AG09309 (cell line): Measurements from ENCODE around the gene PIKFYVE.

Experiments
- DNase-seq: peaks from one replicate; pipeline ENCODE4 v3.0.0-alpha.2; 2010; ENCODE audit warnings: low read depth
- H3K4me3 ChIP-seq: 2 replicates; pipeline ENCODE4 v1.5.1; 2011; ENCODE audit warnings: mild to moderate bottlenecking, low read depth, low read length, moderate library complexity; ENCODE audit not compliant: control insufficient read depth
- TF ChIP-seq, protein P1 (sequence below): IDR thresholded peaks from 2 replicates; pipeline ENCODE4 v1.5.1; 2011; ENCODE audit warnings: mild to moderate bottlenecking, low read depth, low read length, inconsistent platforms; ENCODE audit not compliant: insufficient read depth, control insufficient read depth; ENCODE audit errors: missing control alignments

Gene PIKFYVE

DNA sequence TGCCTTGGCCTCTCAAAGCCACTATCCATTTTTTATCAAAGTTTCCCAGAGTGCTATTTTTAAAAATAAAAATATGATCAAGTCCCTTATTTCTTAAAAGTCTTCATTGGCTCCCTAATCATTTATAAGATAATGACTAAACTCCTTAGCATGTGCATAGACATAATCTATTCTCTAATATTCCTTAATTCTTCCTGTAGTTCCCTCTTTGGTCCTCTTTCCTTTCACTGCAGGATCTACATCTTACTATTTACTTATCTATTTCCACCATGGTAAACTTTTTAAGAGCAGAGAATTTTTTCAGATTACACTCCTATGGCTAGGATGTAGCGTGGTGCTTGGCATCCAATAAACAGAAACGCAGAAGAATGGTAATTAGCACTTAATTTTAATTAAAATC, 30.2 kb upstream of the PIKFYVE start:
- TF ChIP-seq, protein P1, sequence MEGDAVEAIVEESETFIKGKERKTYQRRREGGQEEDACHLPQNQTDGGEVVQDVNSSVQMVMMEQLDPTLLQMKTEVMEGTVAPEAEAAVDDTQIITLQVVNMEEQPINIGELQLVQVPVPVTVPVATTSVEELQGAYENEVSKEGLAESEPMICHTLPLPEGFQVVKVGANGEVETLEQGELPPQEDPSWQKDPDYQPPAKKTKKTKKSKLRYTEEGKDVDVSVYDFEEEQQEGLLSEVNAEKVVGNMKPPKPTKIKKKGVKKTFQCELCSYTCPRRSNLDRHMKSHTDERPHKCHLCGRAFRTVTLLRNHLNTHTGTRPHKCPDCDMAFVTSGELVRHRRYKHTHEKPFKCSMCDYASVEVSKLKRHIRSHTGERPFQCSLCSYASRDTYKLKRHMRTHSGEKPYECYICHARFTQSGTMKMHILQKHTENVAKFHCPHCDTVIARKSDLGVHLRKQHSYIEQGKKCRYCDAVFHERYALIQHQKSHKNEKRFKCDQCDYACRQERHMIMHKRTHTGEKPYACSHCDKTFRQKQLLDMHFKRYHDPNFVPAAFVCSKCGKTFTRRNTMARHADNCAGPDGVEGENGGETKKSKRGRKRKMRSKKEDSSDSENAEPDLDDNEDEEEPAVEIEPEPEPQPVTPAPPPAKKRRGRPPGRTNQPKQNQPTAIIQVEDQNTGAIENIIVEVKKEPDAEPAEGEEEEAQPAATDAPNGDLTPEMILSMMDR, result no peak
- no peak overlapping the region for H3K4me3 ChIP-seq

DNA sequence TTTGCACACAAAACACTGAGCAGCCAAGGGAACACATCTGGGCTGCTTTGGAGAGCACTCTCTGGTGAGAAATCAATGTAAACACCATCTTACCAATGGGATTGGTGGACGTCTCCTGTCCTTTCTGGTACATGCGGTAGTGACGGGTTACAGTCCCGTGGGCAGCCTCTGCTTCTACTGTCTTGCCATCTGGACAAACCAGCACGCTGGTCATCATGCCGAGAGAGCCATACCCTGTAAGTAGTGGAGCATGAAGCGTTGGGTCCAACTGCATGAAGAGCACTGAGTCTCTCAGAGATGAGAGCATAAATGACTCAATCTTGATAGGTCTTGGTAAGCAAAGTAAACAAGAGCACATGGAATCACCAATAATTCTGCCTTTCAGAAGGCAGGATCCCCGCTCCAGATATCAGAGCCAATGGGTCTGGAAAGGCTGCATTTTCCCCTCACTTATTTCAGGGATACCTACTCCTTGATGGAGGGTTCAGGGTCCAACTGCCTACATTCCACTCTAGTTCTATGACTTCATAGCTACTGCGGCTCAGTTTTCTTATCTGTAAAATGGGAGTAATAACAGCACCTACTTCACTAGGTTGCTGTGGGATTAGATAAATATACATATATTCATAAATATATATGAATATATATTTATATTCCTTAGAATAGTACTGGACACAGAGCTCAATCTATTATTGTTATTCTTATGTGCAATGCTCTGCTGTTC, 26.1 kb upstream of the PIKFYVE start:
- H3K4me3 ChIP-seq, result no peak overlapping the region
- TF ChIP-seq, protein P1, result no peak
- no peak for DNase-seq

More for the DNA sequence above, 30.2 kb upstream of the PIKFYVE start:
- DNase-seq, result no peak

DNA sequence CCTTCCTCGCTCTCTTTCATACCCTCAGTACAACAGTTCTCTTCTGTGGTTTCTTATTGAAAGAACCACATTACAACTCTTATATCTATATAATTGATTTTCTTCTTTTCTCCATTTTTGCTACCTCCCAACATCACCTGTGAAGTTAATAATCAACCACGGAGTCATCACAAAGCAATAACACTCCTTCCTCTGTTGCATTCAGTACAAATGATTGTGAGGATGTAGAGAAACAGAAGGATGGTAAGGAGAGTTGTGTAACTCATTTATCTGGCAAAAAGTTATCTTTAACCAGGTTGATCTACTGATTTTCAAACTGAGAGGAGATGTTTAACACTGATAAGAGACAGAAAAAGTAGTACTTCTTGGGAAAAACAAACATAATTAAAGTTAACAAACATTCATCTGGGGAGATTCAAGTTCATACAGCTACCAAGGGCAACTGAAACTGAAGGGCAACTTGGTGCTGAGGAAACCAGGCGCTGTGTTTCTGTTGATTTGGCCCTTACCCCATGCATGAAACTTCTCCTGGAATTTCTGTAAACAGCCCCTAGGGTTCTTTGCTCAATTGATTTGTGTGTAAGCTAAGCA, 25.3 kb upstream of the PIKFYVE start:
- TF ChIP-seq, protein P1, result no peak
- H3K4me3 ChIP-seq, result no peak overlapping the region
- DNase-seq, result no peak

DNA sequence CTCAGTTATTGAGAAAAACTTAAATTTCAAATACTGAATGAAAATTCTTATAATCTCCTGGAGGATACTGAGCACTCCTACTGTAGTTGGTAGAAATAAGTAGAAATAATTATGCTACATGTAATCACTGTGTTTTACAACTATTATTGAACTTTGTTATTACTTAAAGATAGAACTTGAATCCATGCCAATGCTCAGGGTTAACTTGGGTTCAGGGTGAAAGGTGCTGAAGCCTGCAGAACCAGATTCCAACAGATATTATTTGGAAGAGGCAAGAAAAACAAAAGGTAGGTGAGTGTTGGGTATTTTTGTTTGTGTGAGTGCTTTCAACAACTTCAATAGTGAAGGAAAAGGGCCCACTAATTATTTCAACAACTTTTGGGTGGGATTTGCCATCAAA, 21.6 kb upstream of the PIKFYVE start:
- TF ChIP-seq, protein P1, result no peak
- no peak overlapping the region for H3K4me3 ChIP-seq
- DNase-seq, result no peak

DNA sequence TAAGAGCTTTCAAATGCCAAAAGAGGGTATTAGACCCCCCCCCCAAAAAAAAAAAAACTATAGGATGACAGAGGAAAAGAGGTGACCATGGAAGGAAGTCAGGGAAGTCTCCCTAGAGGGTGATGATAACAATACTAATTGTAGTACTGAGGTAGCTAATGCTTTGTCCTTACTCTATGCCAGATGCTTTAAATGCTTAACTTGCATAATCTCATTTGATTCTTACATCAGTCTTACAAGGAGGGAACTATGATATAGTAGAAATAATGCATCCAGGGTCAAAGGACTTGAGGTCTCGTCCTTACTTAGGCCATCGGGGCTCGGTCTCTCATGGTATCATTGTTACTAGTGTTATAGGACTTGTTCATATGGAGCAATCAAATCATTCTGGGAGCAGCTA, 20.3 kb upstream of the PIKFYVE start:
- TF ChIP-seq, protein P1, result no peak
- no peak overlapping the region for H3K4me3 ChIP-seq
- no peak for DNase-seq

DNA sequence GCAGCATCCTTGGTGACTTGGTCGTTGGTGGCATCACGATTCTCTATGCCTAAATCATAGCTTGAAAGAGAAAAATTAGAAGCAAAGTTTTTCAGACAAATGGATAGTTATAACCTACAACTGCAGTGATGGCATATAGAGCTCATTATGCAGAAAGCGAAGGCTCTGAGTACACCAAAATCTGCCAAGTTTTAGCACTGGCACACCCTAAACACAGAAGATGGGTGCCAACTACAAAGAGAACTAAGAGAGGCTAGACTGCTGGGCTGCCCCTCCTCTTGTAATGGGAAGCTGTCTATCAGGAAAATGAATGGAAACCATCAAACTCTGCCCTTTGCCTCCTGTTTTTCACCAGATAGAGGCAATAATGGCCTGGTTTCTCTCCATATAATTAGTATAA, 17.5 kb upstream of the PIKFYVE start:
- TF ChIP-seq, protein P1, result no peak
- no peak for DNase-seq
- no peak overlapping the region for H3K4me3 ChIP-seq

DNA sequence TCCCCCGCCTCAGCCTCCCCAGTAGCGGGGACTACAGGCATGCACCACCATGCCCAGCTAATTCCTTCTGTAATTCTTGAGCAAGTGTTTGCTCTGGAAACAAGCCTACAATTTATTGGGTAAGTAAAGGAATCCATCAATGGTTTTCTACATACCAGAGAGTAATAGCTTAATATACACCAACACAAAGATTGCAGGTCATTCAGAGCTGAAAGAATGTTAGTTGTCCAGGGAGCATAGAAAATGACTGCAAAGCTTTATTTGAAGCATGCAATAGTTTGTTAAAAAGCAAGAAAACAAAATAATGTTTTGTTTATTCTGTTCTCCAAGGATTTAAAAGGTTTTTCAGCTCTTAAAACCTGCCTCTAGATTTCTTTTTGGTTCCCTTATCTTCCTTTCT, 16.8 kb upstream of the PIKFYVE start:
- no peak overlapping the region for H3K4me3 ChIP-seq
- TF ChIP-seq, protein P1, result no peak
- no peak for DNase-seq
